ENCODE results near the gene ARRDC1.

ARRDC1 gene

DNA sequence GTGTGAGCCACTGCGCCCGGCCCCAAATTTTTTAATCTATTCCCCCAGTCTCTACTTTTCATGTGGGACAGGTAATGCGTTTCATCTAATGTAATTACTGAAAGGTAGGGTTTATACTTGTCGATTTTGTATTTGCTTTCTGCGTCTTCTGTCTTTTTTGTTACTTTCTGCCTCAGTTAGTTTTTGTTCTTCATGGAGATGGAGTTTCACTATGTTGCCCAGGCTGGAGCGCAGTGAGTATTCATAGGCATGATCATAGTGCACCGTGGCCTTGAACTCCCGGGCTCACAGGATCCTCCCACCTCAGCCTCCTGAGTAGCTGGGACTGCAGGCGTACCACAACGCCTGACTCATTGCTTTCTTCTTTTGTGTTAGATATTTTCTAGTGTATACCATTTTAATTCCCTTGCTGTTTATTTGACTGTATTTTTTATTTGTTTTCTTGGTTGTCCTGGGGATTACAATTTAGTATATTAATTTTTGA, 36.7 kb downstream of the ARRDC1 start:
- no peak for DNase-seq

DNA sequence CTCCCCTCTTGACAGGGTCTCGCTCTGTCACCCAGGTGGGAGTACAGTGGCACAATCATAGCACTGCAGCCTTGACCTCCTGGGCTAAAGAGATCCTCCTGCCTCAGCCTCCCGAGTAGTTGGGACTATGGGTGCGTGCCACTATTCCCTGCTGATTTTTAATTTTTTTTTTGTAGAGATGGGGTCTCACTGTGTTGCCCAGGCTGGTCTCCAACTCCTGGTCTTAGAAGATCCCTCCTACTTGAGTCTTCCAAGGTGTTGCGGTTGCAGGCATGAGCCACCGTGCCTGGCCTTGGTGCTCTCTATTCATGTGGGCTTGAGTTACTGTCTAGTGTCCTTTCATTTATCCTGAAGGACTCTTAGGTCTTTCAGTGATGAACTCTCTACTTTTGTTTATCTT, 37.4 kb downstream of the ARRDC1 start:
- no peak for DNase-seq

DNA sequence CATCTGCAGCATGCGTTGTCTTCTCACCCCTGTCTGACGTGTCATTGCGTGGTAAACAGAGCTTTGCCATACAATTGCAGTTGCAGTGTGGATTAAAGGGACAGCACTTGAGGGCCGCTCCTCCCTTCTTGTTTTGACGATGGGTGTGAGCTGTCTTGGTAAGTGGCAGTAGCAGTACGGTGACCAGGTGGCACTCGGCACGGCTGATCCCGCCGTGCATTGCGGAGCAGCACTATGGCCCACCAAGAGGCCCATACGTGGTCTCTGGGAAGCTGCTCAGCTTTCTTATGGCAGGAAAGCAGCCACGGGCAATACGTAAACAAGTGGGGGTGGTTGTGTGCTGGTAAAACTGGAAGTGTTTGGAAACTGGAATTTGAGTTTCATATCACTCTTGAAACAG, 38.4 kb downstream of the ARRDC1 start:
- DNase-seq, result no peak

DNA sequence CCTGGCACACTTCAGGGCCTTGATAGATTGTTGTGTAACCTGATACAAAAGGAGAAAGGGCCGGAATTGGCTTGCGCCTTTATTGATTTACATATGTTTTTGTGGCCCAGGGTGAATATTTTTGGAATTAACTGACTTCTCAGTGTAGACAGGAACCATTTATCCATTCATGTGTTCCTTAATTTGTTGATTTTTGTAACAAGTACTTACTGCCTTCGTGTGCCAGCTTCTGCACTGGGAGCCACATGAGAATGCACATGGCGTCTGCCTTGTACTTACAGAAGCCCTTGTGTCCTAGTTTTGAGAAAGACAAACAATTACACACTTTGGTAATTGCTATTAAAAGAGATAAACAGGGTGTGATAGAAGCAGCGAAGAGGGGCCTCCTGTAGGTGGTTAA, 39.7 kb downstream of the ARRDC1 start:
- DNase-seq, result no peak

DNA sequence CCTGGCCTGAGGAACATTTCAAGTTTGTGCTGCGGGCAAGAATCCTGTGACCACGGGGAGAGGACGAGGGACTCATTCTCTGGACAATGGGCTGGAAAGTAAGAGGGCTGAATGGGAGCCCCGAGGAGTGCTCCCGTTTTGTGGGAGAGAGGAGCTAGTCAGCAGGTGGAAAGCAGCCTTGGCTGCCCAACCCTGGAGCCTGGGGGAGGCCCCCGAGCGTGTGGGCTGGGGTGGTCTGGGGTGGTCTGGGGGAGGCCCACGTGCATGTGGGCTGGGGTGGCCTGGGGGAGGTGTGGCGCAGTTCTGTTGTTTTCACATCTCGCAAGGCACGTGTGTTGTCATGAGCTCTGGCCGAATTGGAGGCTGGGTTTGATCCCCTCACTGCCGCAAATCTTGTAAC, 40.9 kb downstream of the ARRDC1 start:
- DNase-seq, result no peak

DNA sequence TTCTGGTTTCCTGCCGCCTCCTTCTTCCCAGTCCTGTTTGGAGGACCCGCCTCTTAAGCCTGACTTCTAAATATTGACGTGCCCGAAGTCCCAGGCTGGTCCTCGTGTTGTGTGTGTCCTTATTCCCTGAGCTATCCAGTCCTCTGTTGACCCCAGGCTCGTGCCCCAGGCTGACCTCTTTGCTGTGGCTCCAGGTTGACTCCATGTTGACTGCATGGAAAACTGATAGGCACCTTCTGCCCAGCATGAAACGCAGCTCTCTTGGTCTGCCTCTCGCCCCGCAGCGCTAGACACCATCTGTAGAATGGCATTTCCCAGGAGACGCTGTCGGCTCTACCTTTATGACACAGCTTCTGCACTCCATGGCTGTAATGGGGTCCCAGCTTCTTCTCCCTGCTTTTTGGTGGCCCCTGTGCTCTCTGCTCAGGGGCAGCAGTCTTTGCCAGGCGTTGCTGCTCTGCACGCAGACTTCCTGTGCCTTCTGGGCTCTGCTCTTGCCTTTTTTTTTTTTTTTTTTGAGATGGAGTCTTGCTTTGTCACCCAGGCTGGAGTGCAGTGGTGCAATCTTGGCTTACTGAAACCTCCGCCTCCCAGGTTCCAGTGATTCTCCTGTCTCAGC, 41.7 kb downstream of the ARRDC1 start:
- DNase-seq, result no peak

DNA sequence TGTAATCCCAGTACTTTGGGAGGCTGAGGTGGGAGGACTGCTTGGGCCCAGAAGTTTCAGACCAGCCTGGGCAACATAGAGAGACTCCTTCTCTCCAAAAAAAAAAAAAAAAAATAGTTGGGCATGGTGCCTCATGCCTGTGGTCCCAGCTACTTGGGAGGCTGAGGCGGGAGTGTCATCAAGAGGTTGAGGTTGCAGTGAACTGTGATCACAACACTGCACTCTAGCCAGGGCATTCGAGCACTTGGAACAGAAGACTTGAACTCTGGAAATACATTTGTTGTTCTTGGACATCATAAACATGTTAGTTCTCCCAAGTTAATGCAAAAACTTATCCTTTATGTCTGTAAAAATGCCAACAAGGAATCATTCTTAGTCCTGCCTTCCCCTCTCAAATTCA, 42.9 kb downstream of the ARRDC1 start:
- DNase-seq, result no peak

DNA sequence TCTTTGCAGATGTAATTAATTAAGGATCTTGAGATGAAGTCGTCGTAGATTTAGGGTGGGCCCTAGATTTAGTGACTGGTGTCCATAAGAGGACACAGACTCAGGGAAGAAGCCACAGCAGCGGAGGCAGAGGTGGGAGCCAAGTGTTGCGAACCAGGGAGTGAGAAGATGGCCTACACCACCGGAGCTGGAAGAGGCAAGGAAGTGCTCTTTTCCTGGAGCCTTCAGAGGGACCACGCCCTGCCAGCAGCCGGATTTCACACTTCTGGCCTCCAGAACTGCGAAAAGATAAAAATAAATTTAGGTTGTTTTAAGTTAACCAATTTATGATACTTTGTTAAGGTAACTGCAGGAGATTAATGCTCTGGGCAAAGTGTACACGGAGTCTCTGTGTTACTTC, 44.1 kb downstream of the ARRDC1 start:
- DNase-seq, result no peak

DNA sequence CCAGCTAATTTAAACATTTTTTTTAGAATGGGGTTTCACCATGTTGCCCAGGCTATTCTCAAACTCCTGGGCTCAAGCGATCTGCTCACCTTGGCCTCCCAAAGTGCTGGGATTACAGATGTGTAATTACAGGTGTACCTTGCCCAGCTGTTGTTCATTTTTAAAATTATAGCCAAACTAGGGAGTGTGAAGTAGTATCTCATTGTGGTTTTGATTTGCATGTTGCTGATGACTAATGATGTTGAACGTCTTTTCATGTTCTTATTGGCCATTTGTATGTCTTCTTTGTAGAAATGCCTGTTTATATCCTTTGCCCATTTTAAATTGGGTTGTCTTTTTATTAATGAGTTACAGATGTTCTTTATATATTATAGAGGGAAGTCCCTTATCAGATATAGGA, 44.8 kb downstream of the ARRDC1 start:
- DNase-seq, result no peak

DNA sequence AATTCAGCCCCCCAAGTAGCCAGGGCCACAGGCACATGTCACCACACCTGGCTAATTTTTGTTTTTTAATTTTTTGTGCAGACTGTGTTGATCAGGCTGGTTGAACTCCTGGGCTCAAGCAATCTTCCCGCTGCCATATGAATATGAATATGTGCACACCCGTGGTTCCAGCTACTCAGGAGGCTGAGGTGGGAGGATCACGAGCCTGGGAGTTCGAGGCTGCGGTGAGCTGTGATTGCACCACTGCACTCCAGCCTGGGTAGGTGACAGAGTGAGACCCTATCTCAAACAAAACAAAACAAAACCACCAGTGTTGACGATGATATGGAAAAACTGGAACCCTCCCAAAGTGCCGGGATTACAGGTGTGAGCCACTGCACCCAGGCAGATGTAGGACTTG, 45.3 kb downstream of the ARRDC1 start:
- no peak for DNase-seq

DNA sequence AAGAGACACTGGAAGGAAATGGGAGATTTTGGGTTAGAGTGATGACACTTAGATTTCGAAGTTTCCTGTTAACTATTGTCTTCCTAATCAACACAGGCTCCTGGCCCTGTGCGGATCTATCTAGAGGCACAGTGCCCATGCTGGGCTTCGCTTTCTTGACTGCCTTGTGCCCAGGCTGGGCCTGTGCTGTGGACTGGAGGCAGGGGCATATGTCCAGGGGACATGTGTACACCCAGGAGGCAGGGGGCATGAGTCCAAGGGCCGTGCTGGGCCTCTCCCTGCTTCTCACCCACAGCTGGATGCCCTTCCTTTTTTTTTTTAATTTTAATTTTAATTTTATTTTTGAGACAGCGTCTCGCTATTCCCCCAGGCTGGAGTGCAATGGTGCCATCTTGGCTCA, 50.9 kb downstream of the ARRDC1 start:
- DNase-seq, result no peak

DNA sequence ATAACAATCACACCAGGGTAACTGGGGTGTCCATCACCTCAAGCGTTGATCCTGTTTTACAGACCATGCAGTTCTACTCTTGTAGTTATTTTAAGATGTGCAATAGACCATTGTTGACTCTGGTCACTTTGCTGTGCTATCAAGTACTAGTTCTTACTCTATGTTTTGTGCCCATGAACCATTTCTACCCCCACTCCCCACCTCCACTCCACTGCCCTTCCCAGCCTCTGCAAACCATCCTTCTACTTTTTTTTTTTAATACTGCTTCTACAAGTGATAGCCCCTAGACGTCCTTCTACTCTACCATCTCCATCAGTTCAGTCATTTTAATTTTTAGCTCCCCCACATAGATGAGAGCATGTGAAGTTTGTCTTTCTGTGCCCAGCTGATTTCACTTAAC, 52.1 kb downstream of the ARRDC1 start:
- DNase-seq, result no peak

DNA sequence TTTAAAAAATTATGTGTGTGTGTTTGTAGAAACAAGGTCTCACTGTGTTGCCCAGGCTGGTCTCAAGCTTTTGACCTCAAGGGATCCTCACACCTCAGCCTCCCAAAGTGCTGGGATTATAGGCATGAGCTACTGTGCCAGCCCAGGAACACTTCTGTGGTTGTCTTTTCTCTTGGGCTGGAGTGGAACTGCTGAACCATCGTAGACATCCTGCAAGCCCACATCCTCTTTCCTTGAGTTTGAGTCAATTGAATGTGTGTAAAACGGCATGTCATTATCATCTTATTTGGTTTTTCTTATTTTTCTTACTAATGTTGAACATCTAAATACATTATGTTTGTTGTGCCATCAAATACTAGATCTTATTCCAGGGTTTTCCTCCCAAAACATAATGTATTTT, 53.3 kb downstream of the ARRDC1 start:
- DNase-seq, result no peak

DNA sequence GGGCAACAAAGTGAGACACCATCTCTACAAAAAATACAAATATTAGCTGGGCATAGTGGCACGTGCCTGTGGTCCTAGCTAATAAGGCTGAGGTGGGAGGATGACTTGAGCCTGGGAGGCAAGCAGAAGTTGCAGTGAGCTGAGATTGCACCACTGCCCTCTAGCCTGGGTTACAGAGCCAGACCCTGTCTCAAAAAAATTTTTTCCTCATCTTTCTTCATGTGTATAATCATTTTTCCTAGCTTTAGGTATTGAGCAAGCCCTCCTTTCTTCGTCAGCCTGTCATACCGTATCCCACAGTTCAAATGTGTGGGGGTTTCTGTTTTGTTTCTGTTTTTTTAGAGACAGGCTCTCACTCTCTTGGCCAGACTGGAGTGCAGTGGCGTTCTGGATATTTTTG, 54.7 kb downstream of the ARRDC1 start:
- no peak for DNase-seq

DNA sequence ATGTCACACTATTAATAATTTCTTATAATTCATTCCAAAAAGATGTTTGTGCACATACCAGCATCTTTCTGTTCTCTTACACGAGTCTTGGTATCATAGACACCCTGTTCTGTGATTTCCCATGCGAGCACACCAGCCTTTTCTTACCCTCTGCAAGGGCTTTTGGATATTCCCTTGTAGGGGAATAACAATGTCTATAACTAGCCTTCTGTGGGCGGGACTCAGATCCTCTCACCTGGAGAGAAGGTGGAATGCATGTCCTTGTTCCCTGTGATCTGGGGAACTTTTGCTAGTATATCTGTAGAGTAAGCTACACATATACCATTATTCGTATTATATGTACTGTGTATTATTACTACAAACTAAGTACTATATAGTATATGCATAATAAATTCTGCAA, 58.1 kb downstream of the ARRDC1 start:
- no peak for DNase-seq

DNA sequence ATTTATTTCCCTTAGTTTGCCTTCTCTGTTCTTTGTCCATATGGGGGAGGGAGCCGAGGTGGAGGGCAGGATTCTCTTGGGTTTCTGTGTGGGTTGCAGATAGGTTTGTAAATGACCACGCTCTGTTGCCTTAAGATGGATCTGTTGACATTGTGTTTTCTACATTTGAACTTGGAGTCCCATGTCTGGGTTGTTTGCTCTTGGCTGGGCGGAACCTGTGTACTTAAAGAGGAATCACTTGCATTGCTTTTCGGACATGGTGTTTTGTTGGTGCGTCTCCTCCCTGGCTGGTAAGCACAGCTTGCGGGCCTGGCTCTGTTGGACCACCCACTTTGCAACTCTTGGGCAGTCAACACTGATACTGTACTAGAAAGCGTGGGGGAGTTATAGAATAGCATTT, 59.2 kb downstream of the ARRDC1 start:
- no peak for DNase-seq

All from KG1 (cell line).